Ovary (tissue), 9 donors: ENCODE data around the gene JUNB. TPM values are rescaled to one million over a fixed set of nuclear protein-coding genes. Genes with fewer than 3 reads are reported as not detected.

Source experiments
- DNase-seq, 5 donors: peaks; one replicate each; pipeline ENCODE4 v3.0.0-alpha.2; 2019 to 2020
- H3K27ac ChIP-seq, 2 donors: fragments of 200-600 bp; one replicate each; pipeline versions ENCODE4 v1.5.1 to v1.8.0; 2019 to 2022
- H3K27me3 ChIP-seq: fragments of 200-600 bp; one replicate; pipeline ENCODE4 v1.8.0; 2022
- H3K36me3 ChIP-seq: fragments of 200-600 bp; sonication (generic); one replicate; pipeline ENCODE4 v1.5.1; 2019
- H3K4me1 ChIP-seq: one replicate; pipeline ENCODE4 v1.8.1; 2013; ENCODE audit warnings: mild to moderate bottlenecking, moderate library complexity; ENCODE audit not compliant: insufficient read depth
- H3K4me3 ChIP-seq: fragments of 200-600 bp; sonication (generic); one replicate; pipeline ENCODE4 v1.5.1; 2017
- H3K9me3 ChIP-seq, 2 donors: fragments of 200-600 bp in 1 of 2; sonication (generic) in 1 of 2; one replicate each; pipeline versions ENCODE4 v1.5.1 to v1.8.1; 2013 to 2019; ENCODE audit warnings: mild to moderate bottlenecking in 1 of 2, moderate library complexity in 1 of 2
- EP300 ChIP-seq: sonication (generic); formaldehyde crosslinking; IDR thresholded peaks from one replicate; pipeline ENCODE4 v1.6.1; 2017; ENCODE audit warnings: antibody characterized with exemption
- POLR2A ChIP-seq: fragments of 450-650 bp; IDR thresholded peaks from one replicate; pipeline ENCODE4 v1.6.1; 2017; ENCODE audit warnings: antibody characterized with exemption, mild to moderate bottlenecking, moderate library complexity
- WGBS, 3 donors: extraction: QIAGEN DNeasy Blood & Tissue Kit in 1 of 3; methylation state at CpG; one replicate each; pipeline versions ENCODE4 v1.1.5 to v1.1.7; 2013 to 2017; 5-methylcytosine and 5-hydroxymethylcytosine counted together
- intact Hi-C, 4 donors: fragments of 100-400 bp; cut with DNase I; formaldehyde crosslinking; loops; one replicate each; pipeline versions ENCODE4 v1.11.0 to v1.15.1; 2022 to 2023
- polyA plus RNA-seq, 2 donors: library from polyadenylated mRNA; stranded (reverse); fragments of 200-250 nt in 1 of 2; fragments of 350-450 nt in 1 of 2; fragmentation: Illumina TruSeq in 1 of 2; extraction: RNeasy Lipid Tissue Mini Kit (QIAGEN cat#74804) in 1 of 2; gene quantifications; one replicate each; pipeline ENCODE4 v1.2.3, GENCODE V29; 2013 to 2014
- total RNA-seq, 7 donors: library from RNA; depleted of rRNA in 2 of 7; stranded (reverse); fragments of >200 nt in 2 of 7; fragmentation: NEBNext Ultra II Directional in 3 of 7; extraction: Animal tissue kit (Norgen Biotek cat#: 25700) in 3 of 7; gene quantifications; one replicate each; pipeline versions ENCODE4 v1.1.0 to v1.2.4, GENCODE V29; 2016 to 2023
- TF ChIP-seq, protein P1 (sequence below), 3 donors: fragments of 450-650 bp in 2 of 3; fragments of 200-600 bp in 1 of 3; IDR thresholded peaks; one replicate each; pipeline versions ENCODE4 v1.5.1 to v1.8.0; 2016 to 2022; ENCODE audit warnings: antibody characterized with exemption in 3 of 3, mild to moderate bottlenecking in 1 of 3
- donor health status: DM: no; HTN: no; CAD: no; lungs with moderate emphysema.
- donor health status: DM: no; HTN: no; CAD: no.
- donor health status: Bipolar disorder and iron deficiency.
- donor health status: DM: yes; HTN: yes; CAD: no.
- donor health status: DM: no; HTN: no; CAD: no.
- donor health status: DM: yes; HTN: yes; CAD: no.

The JUNB gene
- total and polyA plus RNA-seq, 9 donors, result 6.8 to 3,039 (median 413) TPM

DNA sequence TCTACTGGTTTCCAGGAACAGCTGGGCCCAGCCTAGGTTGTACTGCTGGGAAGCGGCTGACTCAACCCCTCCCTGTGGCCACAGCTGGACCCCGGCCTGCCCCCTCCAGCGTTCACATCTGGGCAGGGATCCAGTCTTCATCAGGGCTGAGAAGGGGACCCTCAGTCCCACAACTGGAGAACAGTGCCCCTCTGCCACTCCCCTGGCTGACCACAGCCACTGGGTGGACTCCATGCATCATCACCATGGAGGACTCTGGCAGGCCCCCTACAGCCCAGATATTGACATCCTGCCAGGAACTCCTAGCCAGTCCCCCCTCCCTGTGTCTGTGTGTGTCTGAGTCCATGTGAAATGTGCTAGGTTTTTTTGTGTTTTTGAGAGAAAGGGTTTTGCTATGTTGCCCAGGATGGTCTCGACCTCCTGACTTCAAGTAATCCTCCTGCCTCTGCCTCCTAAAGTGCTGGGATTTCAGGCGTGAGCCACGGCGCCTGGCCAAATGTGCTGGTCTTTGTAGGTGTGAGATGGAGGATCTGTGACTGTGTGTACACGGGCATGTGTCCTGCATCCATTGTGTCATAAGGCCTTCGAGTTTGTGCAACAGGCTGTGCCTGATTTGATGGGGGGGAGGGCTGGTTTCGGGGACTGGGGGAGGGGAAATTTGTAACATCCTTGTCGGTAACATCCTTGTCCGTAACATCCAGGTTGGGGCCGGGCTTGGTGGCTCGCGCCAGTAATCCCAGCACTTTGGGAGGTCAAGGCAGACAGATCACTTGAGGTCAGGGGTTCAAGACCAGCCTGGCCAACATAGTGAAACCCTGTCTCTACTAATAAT lies 11.9 kb upstream of the JUNB start:
- peak; percentile 75 to 85 (median 84) for DNase-seq
- Histone ChIP-seq H3K4me1 (peaks cover 17% of the 10 kb centered on the region), H3K27ac (peak overlapping the region; percentile 84 to 94), H3K9me3 (no peaks in the 10 kb centered on the region), H3K36me3 (no peaks in the 10 kb centered on the region), H3K4me3 (peak overlapping the region; percentile 49), H3K27me3 (no peaks in the 10 kb centered on the region)
- TF ChIP-seq, protein P1, sequence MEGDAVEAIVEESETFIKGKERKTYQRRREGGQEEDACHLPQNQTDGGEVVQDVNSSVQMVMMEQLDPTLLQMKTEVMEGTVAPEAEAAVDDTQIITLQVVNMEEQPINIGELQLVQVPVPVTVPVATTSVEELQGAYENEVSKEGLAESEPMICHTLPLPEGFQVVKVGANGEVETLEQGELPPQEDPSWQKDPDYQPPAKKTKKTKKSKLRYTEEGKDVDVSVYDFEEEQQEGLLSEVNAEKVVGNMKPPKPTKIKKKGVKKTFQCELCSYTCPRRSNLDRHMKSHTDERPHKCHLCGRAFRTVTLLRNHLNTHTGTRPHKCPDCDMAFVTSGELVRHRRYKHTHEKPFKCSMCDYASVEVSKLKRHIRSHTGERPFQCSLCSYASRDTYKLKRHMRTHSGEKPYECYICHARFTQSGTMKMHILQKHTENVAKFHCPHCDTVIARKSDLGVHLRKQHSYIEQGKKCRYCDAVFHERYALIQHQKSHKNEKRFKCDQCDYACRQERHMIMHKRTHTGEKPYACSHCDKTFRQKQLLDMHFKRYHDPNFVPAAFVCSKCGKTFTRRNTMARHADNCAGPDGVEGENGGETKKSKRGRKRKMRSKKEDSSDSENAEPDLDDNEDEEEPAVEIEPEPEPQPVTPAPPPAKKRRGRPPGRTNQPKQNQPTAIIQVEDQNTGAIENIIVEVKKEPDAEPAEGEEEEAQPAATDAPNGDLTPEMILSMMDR (IDR thresholded peaks at IDR 0.05), result no peak
- TF ChIP-seq POLR2A (peak; percentile 11), EP300 (peak; percentile 58)
- 21 to 39% (median 26%) methylated on average over 13 to 15 of the region's 15 CpGs for WGBS, 3 donors
- intact Hi-C loops, result no loop called here

DNA sequence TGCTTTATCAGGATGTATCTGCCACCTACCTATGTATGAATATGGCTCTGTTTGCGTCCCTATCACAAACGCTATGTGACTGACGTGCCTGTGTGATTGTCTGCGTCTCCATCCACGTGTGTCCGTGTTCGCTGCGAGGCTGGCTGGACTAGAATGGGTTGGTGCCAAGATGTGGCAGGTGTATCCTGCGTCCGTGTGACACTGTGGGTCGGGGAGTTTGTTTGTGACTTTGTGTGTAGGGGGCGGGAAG lies 9.2 kb upstream of the JUNB start:
- DNase-seq, result no peak

DNA sequence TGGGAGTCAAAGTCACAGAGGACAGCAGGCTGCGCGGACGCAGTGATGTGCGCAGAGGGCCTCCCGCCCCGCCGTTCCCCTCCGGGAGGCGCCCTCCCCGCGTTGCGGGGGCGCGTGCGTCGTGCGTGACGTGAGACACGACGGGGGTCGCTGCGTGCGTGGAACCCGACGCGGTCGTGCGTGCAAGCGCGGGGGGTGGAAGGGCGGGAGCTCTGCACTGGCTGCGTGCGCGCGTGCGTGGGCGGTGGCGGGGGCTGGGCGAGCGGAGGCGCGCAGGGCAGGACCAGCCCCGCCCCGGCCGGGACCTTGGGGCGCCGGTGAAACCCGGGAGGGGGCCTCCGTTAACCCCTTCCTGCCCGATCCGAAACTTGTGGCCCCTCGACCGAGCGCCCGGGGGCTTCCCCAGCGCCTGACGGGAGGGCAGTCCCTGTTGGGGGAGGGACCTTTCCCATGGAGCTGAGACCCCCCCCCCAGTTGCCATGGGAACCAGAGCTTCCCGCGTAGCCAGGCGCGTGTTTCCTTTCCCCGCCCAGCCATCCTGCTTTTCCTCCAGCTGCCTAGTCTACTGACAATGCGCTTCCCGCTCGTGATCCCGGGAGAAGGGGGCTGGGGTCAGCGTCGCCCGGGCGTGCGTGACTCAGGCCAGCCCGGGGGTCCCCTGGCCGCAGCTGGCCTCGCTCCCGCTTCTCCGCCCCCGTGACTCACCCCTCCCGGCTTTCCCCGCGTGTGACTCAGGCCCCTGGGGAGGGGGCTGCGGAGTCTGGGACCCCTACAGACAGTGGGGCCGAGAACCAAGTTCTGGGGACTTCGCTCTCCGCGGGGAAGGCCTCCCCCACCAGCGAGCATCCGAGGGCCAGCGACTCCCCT lies 8.6 kb upstream of the JUNB start:
- Histone ChIP-seq H3K9me3 (no peaks in the 10 kb centered on the region), H3K4me3 (peak overlapping the region; percentile 46), H3K4me1 (peaks cover 19% of the 10 kb centered on the region), H3K27me3 (no peaks in the 10 kb centered on the region), H3K36me3 (no peaks in the 10 kb centered on the region), H3K27ac (peak overlapping the region; percentile 64 to 99)
- TF ChIP-seq POLR2A (peak; percentile 43), EP300 (peak; percentile 94)
- TF ChIP-seq, protein P1 (IDR thresholded peaks at IDR 0.05), result peak in 1 of 3 donors; percentile 38
- intact Hi-C loops, result loop anchor here in 1 of 4 donors (10.0 kb wide), 1 partner anchor 1062 kb away; no protein-coding TSS in a partner anchor
- DNase-seq, result peak; percentile 91 to 96 (median 96)
- 0 to 1% (median 1%) methylated on average over 48 to 88 of the region's 88 CpGs for WGBS, 3 donors

More for the DNA sequence above, 9.2 kb upstream of the JUNB start:
- TF ChIP-seq EP300 (no peak), POLR2A (no peak)
- TF ChIP-seq, protein P1 (IDR thresholded peaks at IDR 0.05), result no peak
- Histone ChIP-seq H3K4me1 (peaks cover 19% of the 10 kb centered on the region), H3K9me3 (no peaks in the 10 kb centered on the region), H3K36me3 (no peaks in the 10 kb centered on the region), H3K27ac (peak overlapping the region; percentile 64 to 99), H3K4me3 (peak overlapping the region; percentile 46), H3K27me3 (no peaks in the 10 kb centered on the region)
- 5 to 8% (median 5%) methylated on average over 12 of the region's 12 CpGs for WGBS, 3 donors
- intact Hi-C loops, result loop anchor here in 1 of 4 donors (10.0 kb wide), 1 partner anchor 1063 kb away; no protein-coding TSS in a partner anchor

DNA sequence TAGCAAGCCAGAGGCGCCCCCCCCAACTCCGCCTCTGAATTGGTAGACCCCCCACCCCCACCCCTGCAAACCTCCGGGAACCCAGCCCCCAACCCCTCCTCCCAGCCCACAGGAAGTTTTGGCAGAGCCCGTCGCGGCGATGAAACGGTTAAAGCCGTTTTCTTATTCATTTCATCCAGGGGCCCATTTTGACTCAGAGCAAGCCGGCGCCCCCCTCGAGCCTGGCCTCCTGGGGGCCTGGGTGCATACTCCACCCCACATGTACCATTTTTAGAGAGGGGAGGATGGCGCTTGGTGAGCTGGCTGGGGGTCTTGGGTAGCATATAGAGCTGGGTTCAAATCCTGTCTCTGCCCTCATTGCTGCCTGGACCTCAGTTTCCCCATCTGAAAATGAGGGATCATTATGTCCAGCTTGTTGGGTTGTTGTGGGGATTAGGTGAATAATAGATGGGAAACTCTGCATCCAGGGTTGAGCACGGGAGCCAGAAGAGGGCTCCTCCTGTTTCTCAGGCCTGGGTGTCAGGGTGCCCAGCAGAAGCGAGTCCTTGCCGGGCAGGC lies 7.9 kb upstream of the JUNB start:
- peak overlapping the region; percentile 64 to 99 for H3K27ac ChIP-seq
- peak overlapping the region; percentile 46 for H3K4me3 ChIP-seq
- peaks cover 20% of the 10 kb centered on the region for H3K4me1 ChIP-seq
- 9 to 16% (median 11%) methylated on average over 14 to 16 of the region's 16 CpGs for WGBS, 3 donors
- TF ChIP-seq POLR2A, result no peak
- TF ChIP-seq, protein P1 (IDR thresholded peaks at IDR 0.05), result no peak
- TF ChIP-seq EP300, result no peak
- DNase-seq, result no peak
- no peaks in the 10 kb centered on the region for H3K27me3 ChIP-seq
- H3K36me3 ChIP-seq, result no peaks in the 10 kb centered on the region
- no peaks in the 10 kb centered on the region for H3K9me3 ChIP-seq
- intact Hi-C loops, result loop anchor here in 1 of 4 donors (10.0 kb wide), 1 partner anchor 1061 kb away; no protein-coding TSS in a partner anchor
